KMS-11 (cell line): ENCODE measurements around the gene SGCD.

Experiments
- H2AFZ ChIP-seq: fragments of 200-600 bp; sonication (generic); 2 replicates; pipeline ENCODE4 v1.6.1; 2016; ENCODE audit warnings: antibody characterized with exemption, mixed run types, low read depth
- H3K27ac ChIP-seq: fragments of 200-600 bp; sonication (generic); 2 replicates; pipeline ENCODE4 v1.6.1; 2016; ENCODE audit warnings: mild to moderate bottlenecking, mixed run types
- H3K27me3 ChIP-seq: fragments of 200-600 bp; sonication (generic); 2 replicates; pipeline ENCODE4 v1.6.1; 2017; ENCODE audit warnings: mild to moderate bottlenecking, low read depth, mixed run types, moderate library complexity; ENCODE audit not compliant: insufficient read depth
- H3K36me3 ChIP-seq: fragments of 200-600 bp; sonication (generic); 2 replicates; pipeline ENCODE4 v1.6.1; 2017; ENCODE audit warnings: mild to moderate bottlenecking, mixed run types; ENCODE audit not compliant: insufficient read depth
- H3K4me1 ChIP-seq: fragments of 200-600 bp; sonication (generic); 2 replicates; pipeline ENCODE4 v1.6.1; 2016; ENCODE audit warnings: mild to moderate bottlenecking, low read depth, mixed run types; ENCODE audit not compliant: poor library complexity, severe bottlenecking
- H3K4me2 ChIP-seq: fragments of 200-600 bp; sonication (generic); 2 replicates; pipeline ENCODE4 v1.7.0; 2016; ENCODE audit warnings: mild to moderate bottlenecking, mixed run types
- H3K4me3 ChIP-seq: fragments of 200-600 bp; sonication (generic); IDR thresholded peaks from 2 replicates; pipeline ENCODE4 v1.6.1; 2017; ENCODE audit warnings: low read depth, low read length, mixed read lengths; ENCODE audit not compliant: insufficient read depth
- H3K79me2 ChIP-seq: fragments of 200-600 bp; sonication (generic); 2 replicates; pipeline ENCODE4 v1.6.1; 2016; ENCODE audit warnings: low read depth, mixed run types; ENCODE audit not compliant: insufficient read depth
- H3K9ac ChIP-seq: fragments of 200-600 bp; sonication (generic); 2 replicates; pipeline ENCODE4 v1.6.1; 2016; ENCODE audit warnings: mild to moderate bottlenecking, mixed run types
- H4K20me1 ChIP-seq: fragments of 200-600 bp; sonication (generic); 2 replicates; pipeline ENCODE4 v1.6.1; 2016; ENCODE audit warnings: mild to moderate bottlenecking, mixed run types; ENCODE audit not compliant: insufficient read depth
- TF ChIP-seq, protein P1 (sequence below): fragments of 200-600 bp; sonication (generic); conservative IDR thresholded peaks from 2 replicates; pipeline ENCODE4 v1.6.1; 2017; ENCODE audit warnings: low read depth, mild to moderate bottlenecking, antibody characterized with exemption, low read length, moderate library complexity, mixed read lengths

The SGCD gene

DNA sequence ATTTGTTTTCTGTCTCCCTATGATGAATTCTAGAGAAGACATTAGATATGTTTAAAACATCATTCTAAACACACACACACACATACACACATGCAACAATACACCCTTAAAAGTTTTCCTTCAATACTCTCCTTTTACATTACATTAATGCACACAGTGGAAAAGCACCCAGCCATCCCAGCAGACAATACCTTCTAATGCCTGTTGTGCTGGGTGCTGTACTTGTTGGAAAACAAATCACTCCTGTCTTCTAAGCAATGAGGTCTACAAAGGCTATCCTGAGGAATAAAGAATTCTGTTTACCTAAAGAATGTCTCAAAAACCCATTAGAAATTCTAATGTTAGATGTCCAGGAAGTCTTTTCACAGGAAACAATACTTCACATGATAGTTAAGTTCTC lies 264.0 kb downstream of the SGCD start:
- no peaks in the 10 kb centered on the region for H3K27me3 ChIP-seq
- H4K20me1 ChIP-seq, result no peaks in the 10 kb centered on the region
- TF ChIP-seq, protein P1, sequence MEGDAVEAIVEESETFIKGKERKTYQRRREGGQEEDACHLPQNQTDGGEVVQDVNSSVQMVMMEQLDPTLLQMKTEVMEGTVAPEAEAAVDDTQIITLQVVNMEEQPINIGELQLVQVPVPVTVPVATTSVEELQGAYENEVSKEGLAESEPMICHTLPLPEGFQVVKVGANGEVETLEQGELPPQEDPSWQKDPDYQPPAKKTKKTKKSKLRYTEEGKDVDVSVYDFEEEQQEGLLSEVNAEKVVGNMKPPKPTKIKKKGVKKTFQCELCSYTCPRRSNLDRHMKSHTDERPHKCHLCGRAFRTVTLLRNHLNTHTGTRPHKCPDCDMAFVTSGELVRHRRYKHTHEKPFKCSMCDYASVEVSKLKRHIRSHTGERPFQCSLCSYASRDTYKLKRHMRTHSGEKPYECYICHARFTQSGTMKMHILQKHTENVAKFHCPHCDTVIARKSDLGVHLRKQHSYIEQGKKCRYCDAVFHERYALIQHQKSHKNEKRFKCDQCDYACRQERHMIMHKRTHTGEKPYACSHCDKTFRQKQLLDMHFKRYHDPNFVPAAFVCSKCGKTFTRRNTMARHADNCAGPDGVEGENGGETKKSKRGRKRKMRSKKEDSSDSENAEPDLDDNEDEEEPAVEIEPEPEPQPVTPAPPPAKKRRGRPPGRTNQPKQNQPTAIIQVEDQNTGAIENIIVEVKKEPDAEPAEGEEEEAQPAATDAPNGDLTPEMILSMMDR, result no peak
- no peak overlapping the region for H3K9ac ChIP-seq
- H3K4me2 ChIP-seq, result no peak overlapping the region
- no peaks in the 10 kb centered on the region for H3K4me1 ChIP-seq
- H2AFZ ChIP-seq, result no peak overlapping the region
- H3K27ac ChIP-seq, result no peak overlapping the region
- no peaks in the 10 kb centered on the region for H3K36me3 ChIP-seq
- H3K4me3 ChIP-seq, result no peak overlapping the region
- H3K79me2 ChIP-seq, result no peaks in the 10 kb centered on the region

DNA sequence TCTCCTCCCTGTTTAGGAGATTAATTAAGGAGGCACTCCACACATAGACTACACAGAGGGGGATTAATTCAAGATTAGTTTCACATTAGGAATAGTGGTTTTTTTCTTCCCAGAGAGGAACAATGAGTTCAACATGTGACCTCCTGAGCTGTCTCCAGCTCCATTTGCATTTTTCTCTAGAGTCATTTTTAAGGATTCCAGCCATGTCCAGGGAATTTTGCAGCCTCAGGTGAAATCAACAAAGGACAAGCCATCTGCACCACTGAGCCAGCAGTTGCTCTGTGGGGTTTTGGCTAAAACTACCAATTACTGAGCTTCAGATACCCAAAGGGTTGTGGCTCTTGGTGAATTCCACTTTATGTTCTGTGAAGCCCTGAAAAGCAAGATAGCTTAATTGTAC lies 264.7 kb downstream of the SGCD start:
- Histone ChIP-seq H3K79me2 (no peaks in the 10 kb centered on the region), H3K9ac (no peak overlapping the region), H3K4me3 (no peak overlapping the region), H3K36me3 (no peaks in the 10 kb centered on the region), H3K27me3 (no peaks in the 10 kb centered on the region), H3K4me2 (no peak overlapping the region), H4K20me1 (no peaks in the 10 kb centered on the region), H3K27ac (no peak overlapping the region), H3K4me1 (no peaks in the 10 kb centered on the region), H2AFZ (no peak overlapping the region)
- TF ChIP-seq, protein P1, result no peak

GRCh38 chr5:156593546-156593945 lies 266.6 kb downstream of the SGCD start:
- Histone ChIP-seq H3K4me3 (no peak overlapping the region), H3K9ac (no peak overlapping the region), H3K4me2 (no peak overlapping the region), H3K27me3 (no peaks in the 10 kb centered on the region), H4K20me1 (no peaks in the 10 kb centered on the region), H2AFZ (no peak overlapping the region), H3K79me2 (no peaks in the 10 kb centered on the region), H3K36me3 (no peaks in the 10 kb centered on the region), H3K27ac (no peak overlapping the region), H3K4me1 (no peaks in the 10 kb centered on the region)
- TF ChIP-seq, protein P1, result no peak

- H3K79me2 ChIP-seq, result no peaks in the 10 kb centered on the region
- TF ChIP-seq, protein P1, result no peak
- no peaks in the 10 kb centered on the region for H3K27me3 ChIP-seq
- no peak overlapping the region for H2AFZ ChIP-seq
- no peaks in the 10 kb centered on the region for H3K4me1 ChIP-seq
- no peak overlapping the region for H3K27ac ChIP-seq
- no peak overlapping the region for H3K4me2 ChIP-seq
- H3K36me3 ChIP-seq, result no peaks in the 10 kb centered on the region
- no peak overlapping the region for H3K4me3 ChIP-seq
- no peaks in the 10 kb centered on the region for H4K20me1 ChIP-seq
- no peak overlapping the region for H3K9ac ChIP-seq
These were observed 267.4 kb downstream of the SGCD start for GRCh38 chr5:156594406-156594805.
